ENCODE results near the gene IGFALS. TPM values are rescaled to one million over a fixed set of nuclear protein-coding genes. Genes with fewer than 3 reads are reported as not detected.

Gene IGFALS
- total RNA-seq, 4 donors from 2014 or later = not detected

DNA sequence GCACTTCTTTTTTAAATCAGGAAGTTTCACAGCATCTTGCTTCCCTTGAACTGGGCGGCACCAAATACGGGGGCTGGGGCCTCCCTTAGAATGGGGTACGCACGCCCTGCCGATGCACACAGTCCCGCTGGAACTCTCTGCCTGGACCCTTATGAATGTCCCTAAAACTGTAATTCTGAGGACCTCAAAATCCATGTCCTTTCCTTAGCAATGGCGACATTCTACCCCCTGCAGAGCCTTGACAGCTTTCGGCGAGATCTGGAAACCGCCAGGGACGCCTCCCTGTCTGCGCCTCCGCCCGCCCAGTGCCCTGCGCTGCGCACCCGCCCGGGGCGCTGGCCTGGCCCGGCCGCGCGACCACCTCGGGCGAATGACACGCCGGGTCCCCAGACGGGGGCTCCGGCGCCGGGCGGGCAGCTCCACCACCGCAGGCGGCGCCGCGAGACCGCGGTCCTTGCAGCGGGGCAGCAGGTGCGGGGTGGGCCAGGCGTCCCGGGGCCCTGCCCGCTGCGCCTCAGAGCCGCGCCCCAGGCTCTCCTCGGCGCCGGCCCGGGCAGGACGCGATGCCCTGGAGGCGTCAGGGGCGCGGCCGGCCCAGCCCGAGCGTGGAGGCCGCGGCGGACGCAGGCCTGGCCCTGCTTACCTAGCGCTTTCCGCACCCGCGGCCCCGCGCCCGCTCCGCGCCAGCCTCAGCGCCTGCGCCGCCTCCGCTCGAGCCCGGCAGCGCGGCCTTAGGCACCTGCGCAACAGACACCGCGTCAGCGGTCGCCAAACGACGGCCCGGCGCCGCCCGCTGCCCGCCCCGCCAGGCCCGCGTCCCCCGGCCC, 32.6 kb upstream of the IGFALS start:
- H3K36me3 ChIP-seq = peaks cover 0 to 43% (median 13%) of the 10 kb centered on the region in 3 donors
- no peaks in the 10 kb centered on the region for H3K27me3 ChIP-seq
- no peak for TF ChIP-seq POLR2A (IDR thresholded peaks at IDR 0.05)
- TF ChIP-seq, protein P1, sequence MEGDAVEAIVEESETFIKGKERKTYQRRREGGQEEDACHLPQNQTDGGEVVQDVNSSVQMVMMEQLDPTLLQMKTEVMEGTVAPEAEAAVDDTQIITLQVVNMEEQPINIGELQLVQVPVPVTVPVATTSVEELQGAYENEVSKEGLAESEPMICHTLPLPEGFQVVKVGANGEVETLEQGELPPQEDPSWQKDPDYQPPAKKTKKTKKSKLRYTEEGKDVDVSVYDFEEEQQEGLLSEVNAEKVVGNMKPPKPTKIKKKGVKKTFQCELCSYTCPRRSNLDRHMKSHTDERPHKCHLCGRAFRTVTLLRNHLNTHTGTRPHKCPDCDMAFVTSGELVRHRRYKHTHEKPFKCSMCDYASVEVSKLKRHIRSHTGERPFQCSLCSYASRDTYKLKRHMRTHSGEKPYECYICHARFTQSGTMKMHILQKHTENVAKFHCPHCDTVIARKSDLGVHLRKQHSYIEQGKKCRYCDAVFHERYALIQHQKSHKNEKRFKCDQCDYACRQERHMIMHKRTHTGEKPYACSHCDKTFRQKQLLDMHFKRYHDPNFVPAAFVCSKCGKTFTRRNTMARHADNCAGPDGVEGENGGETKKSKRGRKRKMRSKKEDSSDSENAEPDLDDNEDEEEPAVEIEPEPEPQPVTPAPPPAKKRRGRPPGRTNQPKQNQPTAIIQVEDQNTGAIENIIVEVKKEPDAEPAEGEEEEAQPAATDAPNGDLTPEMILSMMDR (IDR thresholded peaks at IDR 0.05) = peak in 2 of 6 experiments; percentile 22 to 36
- peak overlapping the region; percentile 72 to 95 (median 93) for H3K27ac ChIP-seq
- WGBS, 2 donors = 6 to 15% methylated on average over 4 to 6 of the region's 96 CpGs
- H3K4me1 ChIP-seq = peaks cover 27 to 75% (median 39%) of the 10 kb centered on the region in 3 donors
- H3K9me3 ChIP-seq = no peaks in the 10 kb centered on the region
- DNase-seq = no peak
- intact Hi-C loops (cut with DNase I) = no loop called here
- H3K4me3 ChIP-seq = peak overlapping the region; percentile 61 to 98 (median 92)

DNA sequence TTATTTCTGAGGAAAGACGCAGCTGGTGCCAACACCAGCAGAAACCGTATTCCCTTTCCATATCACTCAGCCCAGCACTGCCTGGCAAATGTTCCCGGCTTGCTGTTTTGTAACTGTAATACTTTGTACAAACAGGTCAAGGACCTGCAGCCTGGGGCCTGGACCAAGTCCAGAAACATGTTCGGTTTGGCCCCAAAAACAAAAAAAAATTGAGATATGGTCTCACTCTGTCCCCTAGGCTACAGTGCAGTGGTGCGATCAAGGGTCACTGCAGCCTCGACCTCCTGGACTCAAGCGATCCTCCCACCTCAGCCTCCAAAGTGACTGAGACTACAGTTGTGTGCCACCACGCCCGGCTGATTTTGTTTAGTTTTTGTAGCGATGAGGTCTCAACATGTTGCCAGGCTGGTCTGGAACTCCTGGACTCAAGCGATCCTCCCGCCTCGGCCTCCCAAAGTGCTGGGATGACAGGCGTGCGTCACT, 31.9 kb upstream of the IGFALS start:
- no peaks in the 10 kb centered on the region for H3K27me3 ChIP-seq
- peaks cover 0 to 43% (median 19%) of the 10 kb centered on the region in 3 donors for H3K36me3 ChIP-seq
- H3K4me1 ChIP-seq = peaks cover 27 to 70% (median 39%) of the 10 kb centered on the region in 3 donors
- TF ChIP-seq POLR2A (IDR thresholded peaks at IDR 0.05) = no peak
- TF ChIP-seq, protein P1 (IDR thresholded peaks at IDR 0.05) = no peak
- WGBS, 2 donors = 54 to 62% methylated on average over 9 to 14 of the region's 15 CpGs
- intact Hi-C loops (cut with DNase I) = no loop called here
- peak overlapping the region; percentile 61 to 98 (median 92) for H3K4me3 ChIP-seq
- H3K9me3 ChIP-seq = no peaks in the 10 kb centered on the region
- DNase-seq = no peak
- peak overlapping the region in 3 of 4 donors; percentile 92 to 95 (median 94) for H3K27ac ChIP-seq

DNA sequence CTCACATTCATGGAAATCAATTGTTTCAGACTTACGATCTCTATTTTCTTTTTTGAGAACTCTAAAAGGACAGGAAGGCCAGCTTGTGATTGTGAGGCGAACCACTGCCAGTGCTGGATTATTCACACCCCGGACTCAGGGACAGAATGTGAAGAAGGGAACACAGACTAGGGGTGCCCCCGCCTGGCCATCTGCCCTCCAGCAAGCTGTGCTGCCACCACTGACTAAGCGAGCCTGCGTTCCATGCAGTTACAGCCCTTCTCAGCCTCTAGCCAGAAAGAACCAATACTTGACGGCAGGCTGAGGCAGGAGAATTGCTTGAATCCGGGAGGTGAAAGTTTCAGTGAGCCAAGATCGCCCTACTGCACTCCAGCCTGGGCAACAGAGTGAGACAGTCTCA, 30.3 kb upstream of the IGFALS start:
- peaks cover 21 to 54% (median 26%) of the 10 kb centered on the region in 3 donors for H3K4me1 ChIP-seq
- peaks cover 11 to 43% (median 26%) of the 10 kb centered on the region in 3 donors for H3K36me3 ChIP-seq
- H3K9me3 ChIP-seq = no peaks in the 10 kb centered on the region
- no peaks in the 10 kb centered on the region for H3K27me3 ChIP-seq
- H3K27ac ChIP-seq = no peak overlapping the region
- no peak for DNase-seq
- intact Hi-C loops (cut with DNase I) = no loop called here
- no peak for TF ChIP-seq POLR2A (IDR thresholded peaks at IDR 0.05)
- TF ChIP-seq, protein P1 (IDR thresholded peaks at IDR 0.05) = peak in 1 of 6 experiments; percentile 8
- H3K4me3 ChIP-seq = no peak overlapping the region
- 59 to 60% methylated on average over 5 to 9 of the region's 9 CpGs for WGBS, 2 donors

DNA sequence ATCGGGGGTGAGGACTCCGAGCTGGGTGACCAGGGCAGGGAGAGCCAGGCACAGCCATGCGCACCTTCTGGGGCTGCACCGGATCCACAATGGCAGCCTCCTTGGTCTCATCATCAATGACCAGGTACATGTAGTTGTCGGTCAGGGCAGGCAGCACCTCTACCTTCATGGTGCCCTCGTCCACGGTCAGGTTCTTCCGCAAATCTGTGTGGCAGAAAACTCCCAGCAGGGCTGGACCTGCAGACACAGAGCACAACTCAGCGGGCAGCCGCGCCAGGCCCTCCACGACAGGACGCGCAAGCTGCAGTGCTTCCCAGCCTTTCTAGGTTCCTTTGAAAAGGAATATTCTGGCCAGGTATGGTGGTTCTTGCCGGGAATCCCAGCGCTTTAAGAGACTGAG, 29.3 kb upstream of the IGFALS start:
- peaks cover 13 to 52% (median 29%) of the 10 kb centered on the region in 3 donors for H3K36me3 ChIP-seq
- H3K27me3 ChIP-seq = no peaks in the 10 kb centered on the region
- TF ChIP-seq, protein P1 (IDR thresholded peaks at IDR 0.05) = no peak
- TF ChIP-seq POLR2A (IDR thresholded peaks at IDR 0.05) = no peak
- WGBS, 2 donors = 91 to 95% methylated on average over 6 of the region's 16 CpGs
- no peak for DNase-seq
- H3K4me1 ChIP-seq = peaks cover 16 to 44% (median 16%) of the 10 kb centered on the region in 3 donors
- no peaks in the 10 kb centered on the region for H3K9me3 ChIP-seq
- H3K4me3 ChIP-seq = no peak overlapping the region
- intact Hi-C loops (cut with DNase I) = no loop called here
- H3K27ac ChIP-seq = no peak overlapping the region

Data from esophagus squamous epithelium (tissue), 5 donors.